HL-60 (cell line): ENCODE data around the gene KRT6A.

Experiments used
- GABPA ChIP-seq: IDR thresholded peaks from 2 replicates; pipeline ENCODE4 v1.6.1; 2012; ENCODE audit warnings: low read depth
- POLR2AphosphoS5 ChIP-seq: IDR thresholded peaks from 2 replicates; pipeline ENCODE4 v1.6.1; 2012; ENCODE audit warnings: low read depth

GRCh38 chr12:52474212-52474611 lies 18.8 kb downstream of the KRT6A start:
- TF ChIP-seq POLR2AphosphoS5 (no peak), GABPA (no peak)
